ENCODE results near the gene PANK2. TPM values are rescaled to one million over a fixed set of nuclear protein-coding genes. Genes with fewer than 3 reads are reported as not detected.
"Not testable (repeated sequence)": the region's sequence is repeated elsewhere in the genome, so short reads cannot be mapped to it uniquely, and the experiment has no call there.

PANK2 gene
- total RNA-seq, 1 donor from 2014 or later, result 68.4 TPM

DNA sequence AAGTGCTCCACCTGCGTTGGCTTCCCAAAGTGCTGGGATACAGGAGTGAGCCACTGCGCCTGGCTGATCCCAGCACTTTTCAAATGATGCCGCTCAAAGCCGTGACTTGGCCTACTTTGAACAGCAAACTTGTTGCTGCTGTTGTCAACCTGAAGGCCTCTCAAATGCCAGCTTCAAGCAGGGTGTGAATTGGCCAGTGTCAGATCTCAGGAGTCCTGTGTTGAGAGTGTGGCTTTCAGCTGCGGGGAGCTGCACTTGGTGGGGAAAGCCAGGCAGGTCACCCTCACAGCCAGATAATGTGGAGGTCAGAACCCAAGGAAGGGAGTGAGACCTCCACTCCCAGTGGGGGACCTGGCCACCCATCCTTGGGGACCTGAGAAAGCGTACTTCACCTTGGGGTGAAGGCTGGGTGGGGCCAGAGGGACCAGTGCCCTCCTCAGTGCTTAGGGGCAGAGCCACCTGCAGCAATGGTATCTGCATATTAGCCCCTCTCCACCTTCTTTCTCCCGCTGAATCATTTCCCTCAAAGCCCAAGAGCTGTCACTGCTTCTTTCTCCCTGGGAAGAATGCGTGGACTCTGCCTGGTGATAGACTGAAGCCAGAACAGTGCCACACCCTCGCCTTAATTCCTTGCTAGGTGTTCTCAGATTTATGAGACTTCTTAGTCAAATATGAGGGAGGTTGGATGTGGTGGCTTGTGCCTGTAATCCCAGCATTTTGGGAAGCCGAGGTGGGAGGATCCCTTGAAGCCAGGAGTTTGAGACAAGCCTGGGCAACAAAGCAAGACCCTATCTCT lies 19.1 kb upstream of the PANK2 start:
- DNase-seq (ENCODE audit: low read depth), result no peak

DNA sequence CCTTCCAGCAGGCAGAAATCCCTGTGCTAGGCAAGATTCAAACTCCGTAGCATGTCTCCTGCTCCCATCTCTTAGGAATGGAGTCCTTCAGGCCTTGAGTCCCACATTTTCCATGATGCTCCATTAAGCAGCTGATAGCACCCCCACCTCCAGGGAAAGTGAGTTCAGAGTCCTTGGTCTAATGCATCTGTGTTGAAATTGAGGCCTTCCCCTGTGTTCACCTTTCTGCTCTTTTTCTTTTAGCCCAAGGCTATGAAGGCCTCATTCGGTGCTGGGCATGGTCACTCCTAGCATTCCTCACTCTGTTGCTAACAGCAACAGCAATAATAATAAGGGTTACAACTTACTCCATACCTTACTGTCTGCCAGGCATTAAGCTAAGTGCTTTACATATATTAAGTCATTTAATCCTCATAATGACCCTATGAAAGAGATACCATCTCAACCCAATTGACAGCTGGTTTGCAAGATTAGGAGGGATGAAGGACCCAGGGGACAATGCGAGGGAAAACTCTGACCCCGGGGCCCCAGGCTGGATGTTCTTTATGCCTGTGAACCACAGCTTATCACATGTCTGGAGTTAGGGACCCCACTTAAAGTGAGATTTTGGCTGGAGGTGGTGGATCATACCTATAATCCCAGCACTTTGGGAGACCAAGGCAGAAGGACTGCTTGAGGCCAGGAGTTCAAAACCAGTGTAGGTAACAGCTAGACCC lies 17.5 kb upstream of the PANK2 start:
- peak; percentile 94 for DNase-seq (ENCODE audit: low read depth)

DNA sequence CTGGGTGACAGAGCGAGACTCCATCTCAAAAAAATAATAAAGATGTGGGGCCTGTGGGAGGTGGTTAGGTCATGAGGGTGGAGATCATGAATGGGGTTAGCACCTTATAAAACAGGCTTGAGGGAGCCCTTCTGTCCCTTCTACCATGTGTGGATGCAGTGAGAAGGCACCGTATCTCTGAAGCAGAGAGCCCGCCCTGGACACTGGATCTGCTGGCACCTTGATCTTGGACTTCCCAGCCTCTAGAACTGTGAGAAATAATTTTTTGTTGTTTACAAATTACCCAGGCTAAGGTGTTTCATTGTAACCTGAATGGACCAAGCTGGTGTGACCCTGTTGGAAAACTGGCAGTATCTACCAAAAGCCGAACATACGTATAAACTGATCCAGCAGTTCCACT lies 15.7 kb upstream of the PANK2 start:
- no peak for DNase-seq (ENCODE audit: low read depth)

DNA sequence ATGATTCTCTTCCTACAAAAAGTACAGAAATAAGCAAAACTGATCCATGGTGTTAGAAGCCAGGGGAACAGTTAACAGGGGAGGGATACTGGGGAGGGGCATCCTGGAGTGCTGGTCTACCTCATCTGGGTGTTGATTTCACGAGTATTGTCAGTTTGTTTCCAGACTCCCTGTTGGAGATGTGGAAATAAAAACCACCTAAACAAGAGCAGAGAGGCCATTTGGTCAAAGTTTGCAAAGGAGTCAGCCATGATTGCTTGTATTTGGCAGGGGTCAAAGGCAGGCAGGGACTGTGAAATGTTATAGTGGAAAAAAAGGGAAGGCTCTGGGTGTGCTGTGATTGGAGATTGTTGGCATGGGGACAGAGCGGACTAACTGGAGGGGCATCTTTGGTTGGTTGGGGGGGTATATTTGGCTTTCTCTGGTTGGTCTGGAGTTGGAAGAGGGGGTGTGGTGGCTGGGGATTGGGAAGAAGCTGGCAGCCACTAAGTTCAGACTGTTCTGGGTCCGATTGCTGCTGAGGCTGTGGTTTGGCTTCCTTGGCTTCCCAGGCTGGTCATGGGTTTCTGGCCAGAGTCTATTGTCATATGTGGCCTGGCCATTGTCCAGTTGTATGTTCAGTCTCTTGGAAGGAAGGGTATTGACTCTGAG lies 14.9 kb upstream of the PANK2 start:
- DNase-seq (ENCODE audit: low read depth), result no peak

DNA sequence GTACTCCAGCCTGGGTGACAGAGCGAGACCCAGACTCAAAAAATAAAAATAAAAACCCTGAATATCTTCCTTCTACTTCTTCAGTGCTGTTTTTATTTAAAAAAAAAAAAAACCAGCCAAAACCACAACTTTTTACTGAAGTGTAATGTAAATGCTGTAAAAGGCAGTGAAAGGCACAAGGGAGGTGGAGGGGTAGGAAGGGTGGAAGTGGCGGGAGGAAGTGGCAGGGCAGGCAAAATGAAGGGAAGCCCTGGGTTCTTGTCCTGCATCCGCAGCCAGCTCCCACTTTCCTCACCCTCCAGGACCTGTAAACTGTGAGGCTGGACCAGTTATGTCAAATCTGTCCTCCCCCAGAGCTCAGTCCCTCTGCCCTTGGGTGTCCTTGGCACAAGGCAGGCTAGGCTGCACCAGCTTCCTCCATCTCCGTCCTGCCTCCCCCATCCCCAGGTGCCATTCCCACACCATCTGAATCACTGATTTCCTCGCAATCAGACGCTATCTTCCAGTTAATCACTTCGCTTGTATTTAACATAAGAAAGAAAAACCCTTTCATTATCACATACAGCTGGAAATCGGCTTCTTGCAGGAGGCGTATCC lies 13.7 kb upstream of the PANK2 start:
- DNase-seq (ENCODE audit: low read depth), result no peak

DNA sequence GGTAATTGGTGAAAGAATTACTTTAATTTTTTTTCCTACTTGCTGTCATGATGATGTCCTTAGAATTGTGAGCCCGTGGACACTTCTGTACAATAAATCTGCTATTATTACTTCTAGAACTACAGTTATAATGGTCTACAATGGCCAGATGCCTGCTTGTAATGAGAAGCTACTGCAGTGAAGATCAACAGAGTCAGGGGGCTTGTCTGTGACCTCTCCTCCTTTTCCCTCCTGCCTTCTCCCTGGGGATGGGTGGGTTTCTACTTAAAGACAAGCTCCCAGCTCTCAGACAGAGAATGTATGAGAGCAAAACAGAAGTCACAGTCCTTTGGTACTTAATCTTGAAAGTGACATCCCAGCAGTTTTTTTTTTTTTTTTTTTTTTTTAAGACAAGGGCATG lies 13.2 kb upstream of the PANK2 start:
- no peak for DNase-seq (ENCODE audit: low read depth)

DNA sequence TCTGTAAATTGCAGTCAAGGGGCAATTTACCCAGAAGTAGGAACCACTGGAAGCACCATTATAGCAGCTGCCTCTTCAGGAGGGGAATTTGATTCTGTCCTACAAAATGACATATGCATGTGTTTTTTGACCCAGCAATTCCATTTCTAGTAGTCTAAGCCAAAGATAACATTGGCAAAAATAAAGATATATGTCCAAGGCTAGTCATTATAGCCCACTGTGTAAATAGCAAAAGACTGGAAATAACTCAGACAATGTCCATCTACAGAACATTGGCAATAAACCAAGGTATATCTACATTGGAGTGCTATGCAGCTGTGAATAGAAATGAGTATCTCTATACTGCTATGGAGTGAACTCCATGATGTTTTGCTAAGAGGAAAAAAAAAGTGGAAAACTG lies 12.5 kb upstream of the PANK2 start:
- no peak for DNase-seq (ENCODE audit: low read depth)

DNA sequence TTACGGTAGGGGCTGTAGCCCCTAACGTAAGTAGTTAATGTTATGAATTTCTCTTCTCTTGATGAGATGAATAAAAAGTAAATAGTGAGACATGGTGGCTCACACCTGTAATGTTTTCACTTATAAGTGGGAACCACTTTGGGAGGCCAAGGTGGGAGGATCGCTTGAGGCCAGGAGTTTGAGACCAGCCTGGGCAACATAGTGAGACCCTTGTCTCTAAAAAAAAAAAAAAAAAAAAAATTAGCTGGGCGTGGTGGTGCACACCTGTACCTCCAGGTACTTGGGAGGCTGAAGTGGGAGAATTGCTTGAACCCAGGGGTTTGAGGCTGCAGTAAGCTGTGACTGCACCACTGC lies 10.3 kb upstream of the PANK2 start:
- DNase-seq (ENCODE audit: low read depth), result not testable (repeated sequence)

DNA sequence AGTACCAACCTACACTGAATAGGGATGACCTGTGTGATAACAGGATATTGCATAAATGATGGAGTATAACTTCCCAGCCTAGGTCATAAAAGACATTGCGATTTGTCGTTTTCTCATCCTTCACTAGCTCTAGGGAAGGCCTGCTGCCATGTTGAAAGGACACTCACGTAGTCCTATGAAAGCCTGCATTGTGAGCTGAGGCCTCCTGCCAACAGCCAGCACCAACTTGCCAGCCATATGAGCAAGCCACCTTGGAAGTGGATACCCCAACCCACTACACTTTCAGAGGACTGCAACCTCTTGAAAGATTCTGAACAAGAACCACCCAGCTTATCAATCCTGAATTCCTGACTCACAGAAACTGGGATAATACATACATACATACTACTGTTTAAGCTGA lies 3.5 kb upstream of the PANK2 start:
- no peak for DNase-seq (ENCODE audit: low read depth)

DNA sequence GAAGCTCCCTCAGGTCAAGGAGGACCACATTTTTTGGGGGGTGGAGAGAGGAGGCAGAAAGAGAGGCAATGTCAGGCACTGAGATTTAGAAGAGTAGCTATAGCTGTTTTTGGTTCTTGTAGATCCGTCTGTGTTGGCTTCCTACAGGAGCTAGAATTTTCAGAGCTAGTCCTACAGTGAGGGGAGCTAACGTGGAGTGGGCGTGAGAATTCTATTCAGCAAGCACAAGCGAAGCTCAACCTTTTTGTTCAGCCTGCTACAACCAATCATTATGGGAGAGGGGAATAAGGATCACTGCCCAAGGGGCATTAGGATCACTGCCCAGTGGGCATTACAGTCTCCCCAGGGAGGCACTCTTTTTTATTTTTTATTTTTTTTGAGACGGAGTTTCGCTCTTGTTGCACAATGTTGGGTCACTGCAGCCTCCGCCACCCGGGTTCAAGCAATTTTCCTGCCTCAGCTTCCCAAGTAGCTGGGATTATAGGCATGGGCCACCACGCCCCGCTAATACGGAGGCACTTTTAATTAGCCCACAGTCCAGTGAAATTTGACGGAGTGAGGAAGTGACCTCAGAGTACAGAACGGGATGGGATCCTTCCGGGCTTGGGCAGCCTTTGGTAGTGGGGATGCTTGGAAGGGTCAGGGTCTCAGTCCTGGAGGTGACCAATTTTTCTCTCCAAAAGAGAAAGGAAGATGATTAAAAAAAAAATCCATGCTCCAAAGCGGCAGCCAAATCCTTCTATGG lies 1.1 kb upstream of the PANK2 start:
- no peak for DNase-seq (ENCODE audit: low read depth)

DNA sequence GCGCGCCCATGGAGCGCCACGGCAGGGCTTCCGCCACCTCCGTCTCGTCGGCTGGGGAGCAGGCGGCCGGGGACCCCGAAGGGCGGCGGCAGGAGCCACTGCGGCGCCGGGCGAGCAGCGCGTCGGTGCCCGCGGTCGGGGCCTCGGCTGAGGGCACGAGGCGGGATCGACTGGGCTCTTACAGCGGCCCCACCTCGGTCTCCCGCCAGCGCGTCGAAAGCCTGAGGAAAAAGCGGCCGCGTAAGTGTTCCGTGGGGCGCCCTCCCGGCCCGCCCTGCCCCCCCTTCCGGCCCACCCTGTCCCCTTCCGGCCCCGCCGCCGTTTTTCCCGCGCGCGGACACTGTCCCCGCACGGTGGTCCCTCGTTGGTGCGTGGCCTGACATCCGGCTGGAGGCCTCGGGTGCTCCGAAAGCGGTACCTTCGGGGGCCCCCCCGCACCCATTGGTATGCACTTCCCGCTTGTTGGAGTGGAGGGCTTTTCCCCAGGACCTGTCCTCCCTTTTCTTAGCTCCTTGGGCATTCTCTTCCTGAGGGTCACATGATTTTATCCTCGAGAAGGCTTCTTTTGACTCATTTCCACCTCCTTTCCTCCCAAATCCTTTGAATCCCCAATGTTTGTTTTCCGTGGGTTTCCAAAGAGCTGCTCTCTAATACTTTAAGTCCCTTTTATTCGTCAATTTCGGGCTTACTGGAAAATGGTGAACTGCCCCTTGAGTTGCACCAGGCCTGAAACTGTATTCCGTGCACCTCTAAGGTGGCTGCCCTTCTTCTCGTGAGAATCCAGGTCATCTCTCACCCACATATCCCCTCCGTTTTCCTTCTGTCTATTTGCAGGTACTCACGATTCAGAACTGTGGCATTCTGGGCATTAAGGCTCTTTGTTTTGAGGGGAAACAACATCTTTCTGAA lies 556 bp downstream of the PANK2 start:
- no peak for DNase-seq (ENCODE audit: low read depth)

DNA sequence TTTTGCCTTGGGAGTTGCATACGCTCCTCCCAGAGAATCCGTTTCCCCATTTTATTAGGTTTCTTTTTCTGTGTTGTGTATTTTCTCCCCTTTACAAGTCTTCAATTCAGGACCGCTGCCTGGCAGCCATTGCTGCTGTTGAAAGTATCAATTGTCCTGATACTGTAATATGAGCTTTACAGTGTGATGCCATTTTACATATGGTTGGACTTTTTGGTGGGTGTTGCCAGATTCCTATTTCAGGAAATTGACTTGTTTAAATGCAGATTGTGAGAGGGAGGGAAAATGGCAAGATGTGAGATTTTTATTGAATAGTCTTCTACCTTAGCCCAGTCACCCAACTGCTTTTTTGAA lies 1.2 kb downstream of the PANK2 start:
- no peak for DNase-seq (ENCODE audit: low read depth)

DNA sequence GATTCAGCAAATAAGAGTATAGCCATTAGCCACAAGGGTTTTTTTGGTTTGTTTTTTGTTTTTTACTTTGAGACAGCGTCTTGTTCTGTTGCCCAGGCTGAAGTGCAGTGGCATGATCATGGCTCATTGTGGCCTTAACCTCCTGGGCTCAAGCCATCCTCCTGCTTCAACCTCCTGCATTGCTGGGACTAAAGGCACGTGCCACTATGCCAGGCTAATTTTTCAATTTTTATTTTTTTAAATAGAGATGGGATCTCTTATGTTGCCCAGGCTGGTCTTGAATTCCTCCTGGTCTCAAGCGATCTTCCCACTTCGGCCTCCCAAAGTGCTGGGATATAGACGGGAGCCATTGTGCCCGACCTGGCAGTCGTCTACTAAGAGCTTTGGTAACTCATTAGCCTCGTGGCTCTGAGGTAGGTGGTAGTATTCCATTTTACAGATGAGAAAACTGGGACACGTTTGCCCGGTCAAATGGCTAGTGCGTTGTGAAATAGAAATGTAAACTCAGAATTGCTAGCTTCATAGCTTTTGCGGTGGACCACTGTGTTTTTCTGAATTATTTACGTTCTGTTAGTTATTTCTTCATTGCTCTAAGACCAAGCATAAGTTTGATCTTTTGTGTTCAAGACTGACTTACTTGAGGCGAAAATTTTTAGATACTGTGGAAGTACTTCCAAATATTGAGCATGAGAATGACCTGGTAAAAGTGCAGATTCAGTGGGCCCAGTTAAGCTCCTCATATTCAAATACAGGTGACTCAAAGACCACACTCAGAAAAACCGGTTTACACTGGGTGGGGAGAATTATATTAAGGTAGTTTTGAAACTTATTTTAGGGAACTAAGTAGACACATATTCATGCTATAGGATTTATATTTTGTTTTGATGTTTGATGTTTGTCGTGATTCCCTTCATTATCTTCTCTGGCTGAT lies 2.1 kb downstream of the PANK2 start:
- DNase-seq (ENCODE audit: low read depth), result no peak

DNA sequence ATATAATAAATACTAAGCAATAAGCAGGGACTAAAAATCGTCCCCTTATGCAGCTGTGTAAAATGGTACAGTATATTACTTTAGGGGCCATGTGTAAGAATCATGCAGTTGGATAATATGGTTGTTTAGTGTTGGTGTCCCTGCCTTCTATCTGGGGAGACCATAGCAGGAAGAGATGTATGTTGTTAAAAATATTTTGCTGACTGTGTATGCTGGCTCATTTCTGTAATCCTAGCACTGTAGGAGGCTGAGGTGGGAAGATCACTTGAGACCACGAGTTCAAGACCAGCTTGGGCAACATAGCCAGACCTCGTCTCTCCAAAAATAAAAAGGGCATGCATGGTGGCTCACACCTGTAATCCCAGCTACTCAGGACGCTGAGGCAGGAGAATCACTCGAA lies 5.6 kb downstream of the PANK2 start:
- DNase-seq (ENCODE audit: low read depth), result no peak

DNA sequence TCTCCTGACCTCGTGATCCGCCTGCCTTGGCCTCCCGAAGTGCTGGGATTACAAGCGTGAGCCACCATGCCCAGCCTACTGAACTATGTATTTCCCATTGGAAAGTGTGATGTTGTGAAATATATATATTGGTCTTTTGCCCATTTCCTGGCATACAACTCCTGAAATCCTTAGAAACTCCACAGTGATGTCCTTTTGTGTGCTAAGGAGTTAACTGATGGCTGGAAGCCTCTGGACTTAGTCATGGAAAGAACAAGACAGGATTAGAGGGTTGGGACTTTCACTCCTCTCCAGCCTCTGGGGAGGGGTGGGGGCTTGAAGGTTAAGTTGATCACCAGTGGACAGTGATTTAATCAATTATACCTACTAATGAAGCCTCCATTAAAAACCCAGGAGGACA lies 7.1 kb downstream of the PANK2 start:
- no peak for DNase-seq (ENCODE audit: low read depth)

DNA sequence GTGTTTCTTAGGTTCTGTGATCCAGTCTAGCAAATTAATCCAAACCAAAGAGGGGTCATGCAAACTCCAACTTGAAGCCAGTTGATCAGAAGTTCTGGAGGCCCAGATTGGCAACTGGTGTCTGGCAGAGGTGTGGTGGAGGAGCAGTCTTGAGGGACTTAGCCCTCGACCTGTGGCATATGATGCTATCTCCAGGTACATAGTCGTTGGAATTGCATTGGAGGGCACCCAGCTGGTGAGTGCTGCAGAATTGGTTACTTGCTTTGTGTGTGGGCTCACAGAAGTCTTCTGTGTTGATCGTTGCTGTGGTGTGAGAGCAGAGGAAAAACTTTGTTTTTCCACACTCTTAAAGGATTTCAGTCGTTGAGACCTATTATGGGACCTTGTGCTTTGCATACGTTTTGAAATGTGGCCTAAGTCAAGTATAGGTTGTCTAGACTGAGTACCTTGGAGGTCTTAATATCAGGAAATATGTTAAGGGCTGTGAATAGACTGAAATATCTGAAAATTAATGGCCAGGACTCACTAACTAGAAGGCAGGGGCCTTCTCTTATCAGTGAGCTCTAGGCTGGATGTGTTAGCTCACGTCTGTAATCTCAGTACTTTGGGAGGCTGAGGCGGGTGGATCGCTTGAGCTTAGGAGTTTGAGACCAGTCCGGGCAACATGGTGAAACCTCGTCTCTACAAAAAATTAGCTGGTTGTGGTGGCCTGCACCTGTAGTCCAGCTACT lies 7.8 kb downstream of the PANK2 start:
- DNase-seq (ENCODE audit: low read depth), result no peak

DNA sequence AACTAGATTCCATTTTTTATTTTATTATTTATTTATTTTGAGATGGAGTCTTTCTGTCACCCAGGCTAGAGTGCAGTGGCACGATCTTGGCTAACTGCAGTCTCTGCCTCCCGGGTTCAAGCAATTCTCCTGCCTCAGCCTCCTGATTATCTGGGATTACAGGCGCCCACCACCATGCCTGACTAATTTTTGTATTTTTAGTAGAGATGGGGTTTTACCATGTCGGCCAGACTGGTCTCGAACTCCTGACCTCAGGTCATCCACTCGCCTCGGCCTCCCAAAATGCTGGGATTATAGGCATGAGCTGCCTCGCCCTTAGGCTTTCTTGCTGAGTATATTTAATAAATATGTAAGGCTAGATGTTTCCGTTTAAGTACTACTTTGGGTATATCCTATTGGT lies 9.0 kb downstream of the PANK2 start:
- not testable (repeated sequence) for DNase-seq (ENCODE audit: low read depth)

DNA sequence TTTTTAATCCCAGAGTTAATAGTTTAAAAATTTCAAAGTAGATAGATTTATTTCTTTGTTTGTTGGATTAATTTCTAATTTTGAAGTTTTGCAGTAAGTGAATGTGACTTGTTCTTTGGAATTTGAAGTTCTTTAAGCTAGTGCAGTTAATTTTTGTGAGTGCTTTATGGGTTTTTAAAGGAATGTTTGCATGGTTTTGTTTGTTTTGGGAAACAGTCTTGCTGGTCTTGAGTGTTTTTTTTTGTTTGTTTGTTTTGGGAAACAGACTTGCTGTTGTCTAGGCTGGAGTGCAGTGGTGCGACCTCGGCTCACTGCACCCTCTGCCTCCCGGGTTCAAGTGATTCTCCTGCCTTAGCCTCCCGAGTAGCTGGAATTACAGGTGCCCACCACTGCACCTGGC lies 9.5 kb downstream of the PANK2 start:
- no peak for DNase-seq (ENCODE audit: low read depth)

DNA sequence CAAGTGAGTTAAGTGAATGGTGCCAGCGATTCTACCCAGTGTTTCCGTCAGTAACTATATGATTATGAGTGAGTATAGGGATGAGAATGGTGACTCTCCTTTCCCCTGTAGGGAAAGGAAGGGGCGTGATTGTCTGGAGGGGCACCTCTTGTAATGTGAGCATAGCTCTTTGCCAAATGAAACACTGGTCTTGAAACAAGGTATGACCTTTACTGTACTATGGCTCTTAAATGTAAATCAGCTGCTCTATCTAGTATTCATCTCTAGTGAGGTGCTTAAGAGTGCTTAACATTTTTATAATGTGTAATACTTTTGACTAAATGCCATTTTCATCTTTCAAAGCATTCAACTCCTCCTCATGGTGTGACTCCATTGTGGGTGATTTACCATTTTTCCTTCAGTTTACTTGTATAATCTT lies 11.0 kb downstream of the PANK2 start:
- no peak for DNase-seq (ENCODE audit: low read depth)

Data from renal cortical epithelial cell (primary cell).